ENCODE data around the gene CFAP210. TPM values are rescaled to one million over a fixed set of nuclear protein-coding genes. Genes with fewer than 3 reads are reported as not detected.

The CFAP210 gene
- 0.32 TPM for total RNA-seq (ENCODE audit: unreplicated experiment)
- long read RNA-seq, partial matches to known transcripts, result 0 of 1 reads
- long read RNA-seq, other reads (novel, unspliced or antisense), result 1 of 1 reads

- peak; percentile 98 for DNase-seq
- H3K4me1 Mint-ChIP-seq (ENCODE audit: low read depth, unreplicated experiment), result peaks cover 6% of the 10 kb centered on the region
- no peaks in the 10 kb centered on the region for H3K27me3 Mint-ChIP-seq (ENCODE audit: unreplicated experiment)
- peak within 1 kb of the TSS; percentile 99 for H3K4me3 Mint-ChIP-seq (ENCODE audit: unreplicated experiment)
- no peak for TF ChIP-seq CTCF (IDR thresholded peaks at IDR 0.05; ENCODE audit: partially characterized antibody, unreplicated experiment)
- H3K36me3 Mint-ChIP-seq (ENCODE audit: unreplicated experiment), result peaks cover 5% of the 10 kb centered on the region
- H3K27ac Mint-ChIP-seq (ENCODE audit: unreplicated experiment), result peak within 1 kb of the TSS; percentile 87
- H3K9me3 Mint-ChIP-seq (ENCODE audit: unreplicated experiment), result no peaks in the 10 kb centered on the region
These were observed at the start of gene CFAP210, which contains the start of gene PHOSPHO2 for GRCh38 chr2:169694113-169694893. CFAP210 (minus strand) TSS chr2:169694405; CDS start chr2:169694327, 78 bp downstream. PHOSPHO2 (plus strand) TSS chr2:169694469; CDS start chr2:169700972, 6,503 bp downstream.

GRCh38 chr2:169743549-169743948 is 49.3 kb upstream of the CFAP210 start:
- no peak for TF ChIP-seq CTCF (IDR thresholded peaks at IDR 0.05; ENCODE audit: partially characterized antibody, unreplicated experiment)
- no peak overlapping the region for H3K4me3 Mint-ChIP-seq (ENCODE audit: unreplicated experiment)
- peaks cover 19% of the 10 kb centered on the region for H3K36me3 Mint-ChIP-seq (ENCODE audit: unreplicated experiment)
- H3K4me1 Mint-ChIP-seq (ENCODE audit: low read depth, unreplicated experiment), result peaks cover 8% of the 10 kb centered on the region
- no peak overlapping the region for H3K27ac Mint-ChIP-seq (ENCODE audit: unreplicated experiment)
- H3K9me3 Mint-ChIP-seq (ENCODE audit: unreplicated experiment), result no peaks in the 10 kb centered on the region
- H3K27me3 Mint-ChIP-seq (ENCODE audit: unreplicated experiment), result peaks cover 3% of the 10 kb centered on the region
- no peak for DNase-seq

DNA sequence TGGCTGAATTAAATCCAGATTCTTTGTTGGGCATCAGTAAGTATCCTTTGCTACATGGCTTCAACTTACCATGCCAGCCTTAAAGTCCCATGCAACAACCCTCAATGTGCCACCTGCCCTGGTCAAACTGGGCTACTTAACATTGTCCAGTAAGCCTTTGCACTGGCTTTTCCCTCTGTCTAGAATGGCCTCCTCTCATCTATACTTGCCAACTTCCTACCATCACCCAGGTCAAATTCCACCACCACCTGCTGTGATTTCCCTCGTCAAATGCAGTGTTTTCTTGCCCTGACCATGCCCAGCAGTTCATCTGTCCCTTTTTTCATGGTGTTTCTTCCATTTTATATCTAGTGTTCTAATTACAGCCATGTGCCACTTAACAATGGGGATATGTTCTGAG is 45.1 kb upstream of the CFAP210 start:
- Mint-ChIP-seq H3K4me1 (ENCODE audit: low read depth, unreplicated experiment) (peaks cover 26% of the 10 kb centered on the region), H3K9me3 (ENCODE audit: unreplicated experiment) (peaks cover 4% of the 10 kb centered on the region), H3K27me3 (ENCODE audit: unreplicated experiment) (peaks cover 6% of the 10 kb centered on the region), H3K27ac (ENCODE audit: unreplicated experiment) (peak overlapping the region; percentile 41), H3K36me3 (ENCODE audit: unreplicated experiment) (peaks cover 10% of the 10 kb centered on the region), H3K4me3 (ENCODE audit: unreplicated experiment) (peak overlapping the region; percentile 40)
- DNase-seq, result no peak
- TF ChIP-seq CTCF (IDR thresholded peaks at IDR 0.05; ENCODE audit: partially characterized antibody, unreplicated experiment), result no peak

DNA sequence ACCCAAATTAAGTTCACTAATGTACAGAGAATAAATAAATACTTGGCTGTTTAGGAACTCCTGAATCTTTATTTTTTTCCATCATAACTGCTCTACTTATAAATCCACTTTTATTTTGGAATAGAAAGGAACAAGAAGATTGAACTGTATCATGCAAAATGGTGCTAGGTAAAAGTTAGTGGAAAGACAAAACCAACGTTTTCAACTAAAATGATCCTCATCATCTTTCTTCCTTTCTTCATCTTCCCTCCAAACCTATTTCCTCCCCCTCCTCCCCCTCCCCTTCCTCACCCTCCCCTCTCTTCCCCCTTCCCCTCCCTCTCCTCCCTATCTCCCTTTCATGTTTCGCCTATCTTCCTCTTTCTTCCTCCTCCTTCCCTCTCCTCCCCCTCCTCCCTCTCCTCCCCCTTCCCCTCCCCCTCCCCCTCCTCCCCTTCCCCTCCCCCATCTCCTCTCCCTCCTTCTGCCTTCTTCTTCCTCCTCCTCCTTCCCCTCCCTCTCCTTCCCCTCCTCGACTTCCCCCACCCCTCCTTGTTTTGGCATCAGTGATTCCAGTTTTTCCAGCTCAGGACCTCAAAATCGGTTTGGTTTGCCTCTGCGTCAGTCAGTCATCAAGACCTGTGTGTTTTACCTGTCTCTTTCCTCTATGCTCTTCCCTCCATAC is 44.5 kb upstream of the CFAP210 start:
- DNase-seq, result no peak
- H3K4me3 Mint-ChIP-seq (ENCODE audit: unreplicated experiment), result no peak overlapping the region
- peaks cover 26% of the 10 kb centered on the region for H3K4me1 Mint-ChIP-seq (ENCODE audit: low read depth, unreplicated experiment)
- H3K9me3 Mint-ChIP-seq (ENCODE audit: unreplicated experiment), result peaks cover 4% of the 10 kb centered on the region
- TF ChIP-seq CTCF (IDR thresholded peaks at IDR 0.05; ENCODE audit: partially characterized antibody, unreplicated experiment), result no peak
- H3K27me3 Mint-ChIP-seq (ENCODE audit: unreplicated experiment), result peaks cover 6% of the 10 kb centered on the region
- H3K27ac Mint-ChIP-seq (ENCODE audit: unreplicated experiment), result no peak overlapping the region
- peaks cover 7% of the 10 kb centered on the region for H3K36me3 Mint-ChIP-seq (ENCODE audit: unreplicated experiment)
